CD4-positive, alpha-beta T cell treated with Interleukin-6 at 100 ng/mL for 8 hours (primary cell): Measurements from ENCODE around the gene ANGPT4.
"Not testable (repeated sequence)": the region's sequence is repeated elsewhere in the genome, so short reads cannot be mapped to it uniquely, and the experiment has no call there.

Experiments used
- DNase-seq: peaks from one replicate; pipeline ENCODE4 v3.0.0-alpha.2; 2020; ENCODE audit warnings: mixed read lengths, low spot score

ANGPT4 gene

GRCh38 chr20:844473-845225 lies 71.5 kb downstream of the ANGPT4 start:
- DNase-seq, result peak; percentile 94

- DNase-seq, result no peak
These were observed 72.2 kb downstream of the ANGPT4 start for GRCh38 chr20:843912-844311.

GRCh38 chr20:842547-842940 lies 73.6 kb downstream of the ANGPT4 start:
- no peak for DNase-seq

- no peak for DNase-seq
These were observed 74.3 kb downstream of the ANGPT4 start for GRCh38 chr20:841568-842546.

- no peak for DNase-seq
These were observed 75.1 kb downstream of the ANGPT4 start for GRCh38 chr20:840858-841567.

GRCh38 chr20:840503-840857 lies 75.7 kb downstream of the ANGPT4 start:
- DNase-seq, result no peak

- DNase-seq, result no peak
These were observed 76.5 kb downstream of the ANGPT4 start for GRCh38 chr20:839626-840025.

- DNase-seq, result no peak
These were observed 77.1 kb downstream of the ANGPT4 start for GRCh38 chr20:839015-839414.

GRCh38 chr20:836190-836589 lies 79.9 kb downstream of the ANGPT4 start:
- no peak for DNase-seq

GRCh38 chr20:835608-836045 lies 80.5 kb downstream of the ANGPT4 start:
- no peak for DNase-seq

- no peak for DNase-seq
These were observed 81.9 kb downstream of the ANGPT4 start for GRCh38 chr20:834151-834746.

GRCh38 chr20:833450-834150 lies 82.5 kb downstream of the ANGPT4 start, which contains the start of gene FAM110A:
Gene FAM110A (plus strand): TSS chr20:833715. CDS start chr20:844805, 11,090 bp downstream.
- peak; percentile 94 for DNase-seq

- no peak for DNase-seq
These were observed 83.0 kb downstream of the ANGPT4 start for GRCh38 chr20:833121-833449.

GRCh38 chr20:831956-832355 lies 84.2 kb downstream of the ANGPT4 start:
- DNase-seq, result no peak

- no peak for DNase-seq
These were observed 84.9 kb downstream of the ANGPT4 start for GRCh38 chr20:831251-831650.

- no peak for DNase-seq
These were observed 86.1 kb downstream of the ANGPT4 start for GRCh38 chr20:830011-830521.

GRCh38 chr20:829551-829950 lies 86.6 kb downstream of the ANGPT4 start:
- no peak for DNase-seq

GRCh38 chr20:828987-829386 lies 87.1 kb downstream of the ANGPT4 start:
- no peak for DNase-seq

- DNase-seq, result not testable (repeated sequence)
These were observed 88.2 kb downstream of the ANGPT4 start for GRCh38 chr20:827981-828380.

GRCh38 chr20:826695-827323 lies 89.3 kb downstream of the ANGPT4 start:
- DNase-seq, result no peak
